C4-2B (cell line): ENCODE data around the gene ARHGEF12.

ENCODE experiments used
- ZFX ChIP-seq: fragments of 450-650 bp; IDR thresholded peaks from 2 replicates; pipeline ENCODE4 v1.6.1; 2017
- TF ChIP-seq, protein P1 (sequence below): fragments of 450-650 bp; conservative IDR thresholded peaks from 2 replicates; pipeline ENCODE4 v1.5.1; 2017; ENCODE audit warnings: mild to moderate bottlenecking

DNA sequence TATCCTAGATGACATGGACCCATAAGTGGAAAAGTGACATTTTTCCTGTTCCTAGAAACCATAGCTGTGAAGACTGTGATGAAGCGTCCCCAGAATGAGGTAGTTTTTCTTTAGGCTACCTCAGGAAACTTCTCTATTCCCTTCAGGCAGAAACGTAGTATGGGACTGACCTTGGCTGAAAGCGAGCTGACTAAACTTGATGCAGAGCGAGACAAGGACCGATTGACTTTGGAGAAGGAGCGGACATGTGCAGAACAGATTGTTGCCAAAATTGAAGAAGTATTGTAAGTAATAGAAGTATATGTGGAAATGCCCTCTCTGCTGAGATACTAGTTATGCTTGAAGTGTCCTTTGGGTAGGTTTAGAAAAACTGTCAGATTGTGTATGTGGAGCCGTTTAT, 110.6 kb downstream of the ARHGEF12 start:
- TF ChIP-seq, protein P1, sequence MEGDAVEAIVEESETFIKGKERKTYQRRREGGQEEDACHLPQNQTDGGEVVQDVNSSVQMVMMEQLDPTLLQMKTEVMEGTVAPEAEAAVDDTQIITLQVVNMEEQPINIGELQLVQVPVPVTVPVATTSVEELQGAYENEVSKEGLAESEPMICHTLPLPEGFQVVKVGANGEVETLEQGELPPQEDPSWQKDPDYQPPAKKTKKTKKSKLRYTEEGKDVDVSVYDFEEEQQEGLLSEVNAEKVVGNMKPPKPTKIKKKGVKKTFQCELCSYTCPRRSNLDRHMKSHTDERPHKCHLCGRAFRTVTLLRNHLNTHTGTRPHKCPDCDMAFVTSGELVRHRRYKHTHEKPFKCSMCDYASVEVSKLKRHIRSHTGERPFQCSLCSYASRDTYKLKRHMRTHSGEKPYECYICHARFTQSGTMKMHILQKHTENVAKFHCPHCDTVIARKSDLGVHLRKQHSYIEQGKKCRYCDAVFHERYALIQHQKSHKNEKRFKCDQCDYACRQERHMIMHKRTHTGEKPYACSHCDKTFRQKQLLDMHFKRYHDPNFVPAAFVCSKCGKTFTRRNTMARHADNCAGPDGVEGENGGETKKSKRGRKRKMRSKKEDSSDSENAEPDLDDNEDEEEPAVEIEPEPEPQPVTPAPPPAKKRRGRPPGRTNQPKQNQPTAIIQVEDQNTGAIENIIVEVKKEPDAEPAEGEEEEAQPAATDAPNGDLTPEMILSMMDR, result no peak
- no peak for TF ChIP-seq ZFX
